SH-SY5Y (cell line): ENCODE data around the gene OAT.

Experiments used
- GATA2 ChIP-seq: IDR thresholded peaks from 2 replicates; pipeline ENCODE4 v1.6.1; 2011; ENCODE audit warnings: mild to moderate bottlenecking, low read depth, low read length
- GATA3 ChIP-seq: IDR thresholded peaks from 2 replicates; pipeline ENCODE4 v1.6.1; 2011; ENCODE audit warnings: low read depth, mild to moderate bottlenecking, low read length, moderate library complexity

DNA sequence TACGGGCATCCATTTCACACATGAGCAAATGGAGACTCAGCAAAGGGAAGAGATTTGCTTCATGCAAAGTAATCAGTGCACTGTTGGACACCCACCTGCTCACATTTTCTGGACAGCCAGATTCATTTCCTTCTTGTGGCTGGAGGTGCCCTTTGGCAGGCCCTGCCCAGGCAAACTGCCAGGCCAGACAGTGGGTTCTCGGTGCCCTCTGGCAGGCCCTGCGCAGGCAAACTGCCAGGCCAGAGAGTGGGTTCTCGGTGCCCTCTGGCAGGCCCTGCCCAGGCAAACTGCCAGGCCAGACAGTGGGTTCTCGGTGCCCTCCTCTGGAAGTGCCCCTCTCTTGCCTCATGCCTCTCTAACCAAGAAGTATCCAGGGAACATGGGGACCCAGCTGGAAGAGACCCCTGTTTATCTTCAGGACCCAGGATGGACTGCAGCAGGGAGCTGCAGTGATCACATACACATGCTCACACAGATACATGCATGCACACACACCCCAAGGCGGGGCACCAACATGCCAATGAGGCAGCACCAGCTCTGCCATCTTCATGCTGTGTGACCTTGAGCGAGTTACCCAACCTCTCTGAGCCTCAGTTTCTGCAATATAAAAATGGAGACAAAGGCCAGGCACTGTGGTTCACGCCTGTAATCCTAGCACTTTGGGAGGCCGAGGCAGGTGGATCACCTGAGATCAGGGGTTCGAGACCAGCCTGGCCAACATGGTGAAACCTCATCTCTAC lies 67.1 kb downstream of the OAT start:
- TF ChIP-seq GATA2 (no peak), GATA3 (no peak)
